Keratinocyte (primary cell): ENCODE measurements around the gene MTHFD2L. TPM values are rescaled to one million over a fixed set of nuclear protein-coding genes. Genes with fewer than 3 reads are reported as not detected.

Experiments used
- DNase-seq: peaks from one replicate; pipeline ENCODE4 v3.0.0-alpha.2; 2011; ENCODE audit warnings: low read depth, missing footprints, low spot score
- FAIRE-seq: peaks from 2 replicates; lab custom pipeline; 2011; peaks lifted over from hg19 to GRCh38; lab: Jason Lieb, UNC
- H2AFZ ChIP-seq: 2 replicates; pipeline ENCODE4 v1.6.0; 2012; ENCODE audit warnings: low read length, control low read depth, inconsistent platforms; ENCODE audit not compliant: control insufficient read depth
- H3K27ac ChIP-seq: 2 replicates; pipeline ENCODE4 v1.5.1; 2011; ENCODE audit warnings: low read length; ENCODE audit not compliant: control insufficient read depth, insufficient read depth
- H3K27me3 ChIP-seq: 3 replicates; pipeline ENCODE4 v1.6.0; 2011; ENCODE audit warnings: low read length; ENCODE audit not compliant: control insufficient read depth, insufficient read depth; ENCODE audit errors: extremely low read depth
- H3K36me3 ChIP-seq, 2 experiments: 2 replicates in 1 of 2; 3 replicates in 1 of 2; pipeline ENCODE4 v1.5.1; 2011; ENCODE audit warnings: low read length in 2 of 2, mild to moderate bottlenecking in 1 of 2; ENCODE audit not compliant: control insufficient read depth in 2 of 2, insufficient read depth in 2 of 2; ENCODE audit errors: extremely low read depth in 1 of 2
- H3K4me1 ChIP-seq: 3 replicates; pipeline ENCODE4 v1.5.1; 2011; ENCODE audit warnings: low read length; ENCODE audit not compliant: control insufficient read depth, insufficient read depth; ENCODE audit errors: extremely low read depth
- H3K4me2 ChIP-seq: 3 replicates; pipeline ENCODE4 v1.6.0; 2011; ENCODE audit warnings: low read depth, low read length; ENCODE audit not compliant: control insufficient read depth, insufficient read depth; ENCODE audit errors: extremely low read depth
- H3K4me3 ChIP-seq, 3 experiments: fragments of 200-600 bp in 1 of 3; sonication (generic) in 1 of 3; 2 replicates in 2 of 3; 3 replicates in 1 of 3; pipeline ENCODE4 v1.5.1; 2011 to 2016; ENCODE audit warnings: low read length in 3 of 3, mild to moderate bottlenecking in 3 of 3, control low read depth in 2 of 3, inconsistent platforms in 1 of 3, low read depth in 1 of 3, mixed read lengths in 1 of 3, mixed run types in 1 of 3, moderate library complexity in 1 of 3; ENCODE audit not compliant: control insufficient read depth in 2 of 3, insufficient read depth in 2 of 3; ENCODE audit errors: extremely low read depth in 1 of 3
- H3K79me2 ChIP-seq: 2 replicates; pipeline ENCODE4 v1.6.0; 2012; ENCODE audit warnings: low read length; ENCODE audit not compliant: control insufficient read depth, insufficient read depth
- H3K9ac ChIP-seq: 3 replicates; pipeline ENCODE4 v1.6.0; 2011; ENCODE audit warnings: low read length; ENCODE audit not compliant: control insufficient read depth, insufficient read depth; ENCODE audit errors: extremely low read depth
- H3K9me1 ChIP-seq: 3 replicates; pipeline ENCODE4 v1.6.0; 2011; ENCODE audit warnings: low read length; ENCODE audit not compliant: control insufficient read depth, insufficient read depth; ENCODE audit errors: extremely low read depth
- H3K9me3 ChIP-seq: 2 replicates; pipeline ENCODE4 v1.5.1; 2012; ENCODE audit warnings: low read depth, low read length; ENCODE audit not compliant: control insufficient read depth
- H4K20me1 ChIP-seq: 3 replicates; pipeline ENCODE4 v1.6.0; 2011; ENCODE audit warnings: low read length; ENCODE audit not compliant: control insufficient read depth, insufficient read depth; ENCODE audit errors: extremely low read depth
- EZH2 ChIP-seq: IDR thresholded peaks from one replicate; pipeline ENCODE4 v1.6.1; 2012; ENCODE audit warnings: inconsistent platforms, mild to moderate bottlenecking, low read length, moderate library complexity
- dilution Hi-C: fragments of 300-500 bp; cut with MboI; formaldehyde crosslinking; loops from one replicate; pipeline ENCODE4 v1.7.0; 2020; ENCODE audit warnings: low sequenced_read_pairs; ENCODE audit not compliant: extremely low pct_ligation_motif_present
- polyA plus RNA-seq, 5 experiments: library from polyadenylated mRNA; depleted of rRNA in 3 of 5; stranded (reverse) in 3 of 5; stranded (forward) in 1 of 5; unstranded in 1 of 5; fragments of >200 nt; gene quantifications; 1 replicate in 1 of 5; 2 replicates in 3 of 5; 3 replicates in 1 of 5; pipeline versions ENCODE4 v1.2.1 to v1.2.3, GENCODE V29; 2011 to 2012; ENCODE audit warnings: missing spikeins in 2 of 5, low read depth in 1 of 5, low replicate concordance in 1 of 5
- TF ChIP-seq, protein P1 (sequence below), 3 experiments: IDR thresholded peaks in 1 of 3; conservative IDR thresholded peaks in 1 of 3; optimal IDR thresholded peaks in 1 of 3; 2 replicates in 2 of 3; 3 replicates in 1 of 3; pipeline versions ENCODE3 to v1.5.1; 2011; ENCODE audit warnings: low read length in 3 of 3, mild to moderate bottlenecking in 3 of 3, moderate library complexity in 2 of 3, control low read depth in 1 of 3, inconsistent platforms in 1 of 3; ENCODE audit not compliant: insufficient read depth in 2 of 3; ENCODE audit errors: extremely low read depth in 1 of 3

The MTHFD2L gene
- polyA plus RNA-seq, 1 donor (not counting 4 experiments of a cell fraction or from before 2014, with no cell fraction given): 30.4 TPM

GRCh38 chr4:74314329-74314728 lies 156.4 kb downstream of the MTHFD2L start:
- FAIRE-seq: no peak
- peaks cover 6 to 40% of the 10 kb centered on the region in 2 experiments for H3K36me3 ChIP-seq

GRCh38 chr4:74314944-74315343 lies 157.0 kb downstream of the MTHFD2L start:
- Histone ChIP-seq H3K4me2 (no peak overlapping the region), H3K9ac (no peak overlapping the region), H3K4me1 (peaks cover 18% of the 10 kb centered on the region), H2AFZ (no peak overlapping the region), H3K27ac (no peak overlapping the region), H3K9me1 (no peaks in the 10 kb centered on the region), H3K4me3 (no peak overlapping the region), H3K79me2 (peaks cover 6% of the 10 kb centered on the region), H4K20me1 (no peaks in the 10 kb centered on the region), H3K9me3 (no peaks in the 10 kb centered on the region), H3K27me3 (no peaks in the 10 kb centered on the region), H3K36me3 (peaks cover 6 to 36% of the 10 kb centered on the region in 2 experiments)
- DNase-seq (no peak), FAIRE-seq (peak; percentile 52)
- TF ChIP-seq EZH2: no peak
- TF ChIP-seq, protein P1, sequence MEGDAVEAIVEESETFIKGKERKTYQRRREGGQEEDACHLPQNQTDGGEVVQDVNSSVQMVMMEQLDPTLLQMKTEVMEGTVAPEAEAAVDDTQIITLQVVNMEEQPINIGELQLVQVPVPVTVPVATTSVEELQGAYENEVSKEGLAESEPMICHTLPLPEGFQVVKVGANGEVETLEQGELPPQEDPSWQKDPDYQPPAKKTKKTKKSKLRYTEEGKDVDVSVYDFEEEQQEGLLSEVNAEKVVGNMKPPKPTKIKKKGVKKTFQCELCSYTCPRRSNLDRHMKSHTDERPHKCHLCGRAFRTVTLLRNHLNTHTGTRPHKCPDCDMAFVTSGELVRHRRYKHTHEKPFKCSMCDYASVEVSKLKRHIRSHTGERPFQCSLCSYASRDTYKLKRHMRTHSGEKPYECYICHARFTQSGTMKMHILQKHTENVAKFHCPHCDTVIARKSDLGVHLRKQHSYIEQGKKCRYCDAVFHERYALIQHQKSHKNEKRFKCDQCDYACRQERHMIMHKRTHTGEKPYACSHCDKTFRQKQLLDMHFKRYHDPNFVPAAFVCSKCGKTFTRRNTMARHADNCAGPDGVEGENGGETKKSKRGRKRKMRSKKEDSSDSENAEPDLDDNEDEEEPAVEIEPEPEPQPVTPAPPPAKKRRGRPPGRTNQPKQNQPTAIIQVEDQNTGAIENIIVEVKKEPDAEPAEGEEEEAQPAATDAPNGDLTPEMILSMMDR (optimal IDR thresholded peaks at IDR 0.05 in 1 of 3, IDR thresholded peaks at IDR 0.05 in 1 of 3, conservative IDR thresholded peaks at IDR 0.05 in 1 of 3; ENCODE audit: extremely low read depth in 1 of 3, insufficient read depth in 2 of 3, low read length in 3 of 3): no peak
- dilution Hi-C loops: no loop called here

More at GRCh38 chr4:74314329-74314728, 156.4 kb downstream of the MTHFD2L start:
- no peaks in the 10 kb centered on the region for H4K20me1 ChIP-seq
- H3K79me2 ChIP-seq: peaks cover 12% of the 10 kb centered on the region
- no peaks in the 10 kb centered on the region for H3K9me1 ChIP-seq
- no peak for DNase-seq
- no peak overlapping the region for H2AFZ ChIP-seq
- H3K9ac ChIP-seq: no peak overlapping the region
- H3K4me3 ChIP-seq: no peak overlapping the region
- H3K27ac ChIP-seq: no peak overlapping the region
- H3K27me3 ChIP-seq: no peaks in the 10 kb centered on the region
- TF ChIP-seq, protein P1 (optimal IDR thresholded peaks at IDR 0.05 in 1 of 3, IDR thresholded peaks at IDR 0.05 in 1 of 3, conservative IDR thresholded peaks at IDR 0.05 in 1 of 3; ENCODE audit: extremely low read depth in 1 of 3, insufficient read depth in 2 of 3, low read length in 3 of 3): no peak
- TF ChIP-seq EZH2: no peak
- H3K4me1 ChIP-seq: peaks cover 18% of the 10 kb centered on the region
- H3K4me2 ChIP-seq: no peak overlapping the region
- dilution Hi-C loops: no loop called here
- no peaks in the 10 kb centered on the region for H3K9me3 ChIP-seq
